HG02798 (cell line): ENCODE results near the gene GUCD1.
"Not testable (repeated sequence)": the region's sequence is repeated elsewhere in the genome, so short reads cannot be mapped to it uniquely, and the experiment has no call there.

Experiments
- ATAC-seq: cut with Tn5 transposase; IDR thresholded peaks from one replicate; pipeline ENCODE4 v1.9.1; 2021; ENCODE audit warnings: mild to moderate bottlenecking; ENCODE audit not compliant: unreplicated experiment, poor library complexity

The GUCD1 gene

GRCh38 chr22:24536089-24536488 lies 18.8 kb downstream of the GUCD1 start:
- ATAC-seq = no peak

DNA sequence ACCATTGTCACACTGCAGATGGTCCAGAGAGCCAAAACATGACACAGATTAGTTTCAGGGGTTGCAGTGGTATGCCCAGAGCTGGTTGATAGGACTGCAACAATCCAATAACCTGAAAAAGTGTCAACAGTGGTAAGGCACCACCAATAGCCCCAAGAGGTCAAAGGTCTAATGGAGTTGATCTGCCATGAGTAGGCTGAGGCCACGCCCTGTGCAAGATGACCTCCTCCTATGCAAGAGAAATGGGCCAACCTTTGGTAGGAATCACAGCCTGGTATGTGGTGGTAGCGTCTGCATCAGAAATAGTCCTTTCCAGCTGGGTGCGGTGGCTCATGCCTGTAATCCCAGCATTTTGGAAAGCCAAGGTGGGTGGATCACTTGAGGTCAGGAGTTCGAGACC lies 19.6 kb downstream of the GUCD1 start:
- ATAC-seq = no peak

DNA sequence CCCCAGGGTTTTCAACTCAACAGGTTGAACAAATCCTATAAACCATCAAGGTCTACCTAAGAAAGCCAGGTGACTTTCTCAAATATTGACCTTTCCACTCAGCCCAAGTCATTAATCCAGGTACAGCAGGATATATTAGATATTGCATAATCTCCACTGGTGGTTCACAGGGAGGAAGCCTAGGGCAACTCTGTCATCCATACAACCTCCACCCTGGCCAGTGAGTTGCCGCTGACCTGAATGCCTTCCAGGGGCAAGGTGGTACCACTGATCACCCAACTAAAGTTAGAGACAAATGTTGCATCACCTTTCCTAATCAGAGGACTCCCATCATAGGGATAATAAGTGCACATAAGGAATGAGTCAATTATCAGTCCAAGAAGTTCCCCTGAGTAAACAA lies 22.9 kb downstream of the GUCD1 start:
- ATAC-seq = no peak

GRCh38 chr22:24530968-24531367 lies 24.0 kb downstream of the GUCD1 start:
- not testable (repeated sequence) for ATAC-seq

- no peak for ATAC-seq
These were observed 25.0 kb downstream of the GUCD1 start for GRCh38 chr22:24529898-24530297.

DNA sequence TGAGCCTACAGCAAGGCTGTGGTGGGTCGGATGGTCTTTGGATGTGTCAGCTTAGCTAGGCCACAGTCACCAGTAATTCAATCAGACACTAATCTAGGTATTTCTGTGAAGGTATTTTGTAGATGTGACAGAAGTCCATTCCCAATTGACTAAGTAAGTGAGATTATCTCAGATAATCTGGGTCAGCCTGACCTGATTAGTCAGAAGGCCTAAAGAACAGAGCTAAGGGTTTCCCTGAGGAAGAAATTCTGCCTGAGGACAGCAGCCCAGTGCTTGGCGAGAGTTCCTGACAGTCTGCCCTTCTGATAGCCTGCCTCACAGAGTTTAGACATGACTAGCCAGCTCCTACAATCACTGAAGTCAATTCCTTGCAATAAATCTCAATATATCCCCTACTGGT lies 28.7 kb downstream of the GUCD1 start:
- ATAC-seq = no peak

- ATAC-seq = no peak
These were observed 29.4 kb downstream of the GUCD1 start for GRCh38 chr22:24525416-24526037.

DNA sequence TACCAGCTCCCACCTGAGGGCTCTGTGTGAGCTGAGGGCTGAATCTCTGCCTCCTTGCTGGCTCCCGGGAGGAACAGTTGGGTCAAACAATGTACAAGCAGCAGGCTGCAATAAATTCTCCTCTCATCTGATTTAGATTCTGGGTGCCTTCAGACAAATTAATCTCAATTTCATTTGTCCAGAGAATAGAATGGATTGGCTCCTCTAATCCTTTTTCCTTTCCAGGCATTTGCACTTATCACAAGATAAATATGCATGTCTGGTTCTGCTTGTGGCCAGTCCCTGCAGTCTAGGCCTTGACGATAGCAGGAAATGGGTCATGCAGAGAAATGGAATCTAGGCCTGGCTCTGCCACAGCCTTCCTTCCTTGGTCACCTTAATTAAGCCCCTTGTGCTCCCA lies 31.1 kb downstream of the GUCD1 start:
- ATAC-seq = no peak

- ATAC-seq = peak; percentile 51
These were observed 33.1 kb downstream of the GUCD1 start for GRCh38 chr22:24521791-24522245.

DNA sequence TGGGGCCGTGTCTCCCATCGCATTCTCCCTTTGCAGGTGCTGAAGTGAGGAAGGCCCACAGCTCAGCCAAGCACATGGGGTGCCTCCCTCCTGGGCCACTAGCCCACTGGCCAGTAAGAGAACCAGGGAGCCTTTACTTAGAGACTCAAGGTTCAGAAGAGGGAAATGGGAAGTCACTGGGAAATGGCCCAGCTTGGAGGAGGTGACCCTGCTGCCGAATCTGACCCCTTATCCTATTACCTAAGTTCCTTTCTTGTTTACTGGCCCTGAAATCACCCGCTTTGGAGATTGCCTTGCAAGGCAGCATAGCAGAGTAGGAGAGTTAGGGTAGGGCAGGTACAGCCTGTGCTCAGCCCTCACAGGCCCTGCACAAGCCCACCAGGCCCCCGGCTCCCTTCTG lies 35.4 kb downstream of the GUCD1 start:
- no peak for ATAC-seq

DNA sequence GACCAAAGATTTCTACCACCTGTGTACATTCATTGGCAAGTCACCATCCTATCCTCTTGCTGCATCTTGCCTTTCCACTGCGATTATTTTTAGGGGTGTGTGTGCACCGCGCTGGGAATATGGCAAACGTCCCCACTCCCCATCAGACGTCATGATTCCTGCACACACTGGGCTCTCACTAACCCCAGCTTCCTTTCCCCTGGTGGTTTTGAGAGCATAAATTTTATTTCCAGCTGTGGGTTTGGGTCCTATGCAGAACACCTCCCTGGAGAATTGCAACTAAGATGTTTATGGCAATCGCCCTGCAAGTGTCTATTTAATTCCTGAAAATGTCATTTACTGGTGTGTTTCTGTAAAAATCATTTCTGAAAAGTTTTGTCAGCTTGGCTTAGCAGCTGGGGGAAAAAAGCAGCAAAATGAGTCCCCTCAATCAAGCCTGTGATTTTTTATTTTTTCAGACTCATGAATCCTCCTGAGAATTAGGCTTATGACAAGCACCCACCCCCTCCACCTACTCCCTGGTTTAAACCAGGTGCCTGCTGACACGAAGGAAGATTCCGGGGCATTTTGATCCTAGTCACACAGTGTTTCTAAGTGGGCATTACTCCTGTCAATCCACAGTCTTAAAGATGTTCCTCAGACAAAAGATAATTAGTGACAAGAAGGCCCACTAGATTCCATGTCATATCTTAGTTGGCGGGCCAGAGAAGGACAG lies 36.0 kb downstream of the GUCD1 start:
- no peak for ATAC-seq

GRCh38 chr22:24518228-24518627 lies 36.7 kb downstream of the GUCD1 start:
- ATAC-seq = no peak

DNA sequence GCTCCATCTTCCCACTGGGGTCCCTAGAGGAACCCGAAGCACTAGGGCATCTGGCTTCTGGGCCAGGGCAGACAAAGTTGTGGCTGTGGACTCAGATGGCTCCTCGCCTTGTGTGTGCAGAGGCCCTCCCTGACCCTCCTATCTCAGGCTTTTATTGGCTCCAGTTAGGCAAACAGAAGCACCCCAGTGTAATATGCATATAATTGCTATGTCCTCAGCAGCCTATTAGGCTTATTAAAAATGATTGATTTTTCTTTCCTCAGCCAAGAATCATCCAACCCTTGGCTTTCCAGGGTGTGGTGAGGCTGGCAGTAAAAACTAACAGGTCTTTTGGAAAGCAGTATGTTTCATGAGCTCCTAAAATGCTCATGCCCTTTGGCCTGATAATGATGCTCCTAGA lies 37.5 kb downstream of the GUCD1 start:
- ATAC-seq = no peak

- ATAC-seq = no peak
These were observed 38.6 kb downstream of the GUCD1 start for GRCh38 chr22:24516301-24516737.

DNA sequence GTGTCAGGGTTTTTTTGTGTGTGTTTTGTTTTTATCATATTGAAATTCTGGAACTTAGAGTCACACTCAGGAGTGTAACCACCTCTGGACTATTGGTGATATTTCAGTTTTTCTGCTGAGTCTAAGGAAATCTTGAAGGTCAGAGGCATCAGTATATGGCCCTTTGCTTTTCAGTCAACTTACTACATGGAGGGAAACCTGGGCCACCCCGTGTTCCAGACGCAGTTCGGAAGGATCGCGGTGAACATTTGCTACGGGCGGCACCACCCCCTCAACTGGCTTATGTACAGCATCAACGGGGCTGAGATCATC lies 40.0 kb downstream of the GUCD1 start:
- ATAC-seq = no peak

DNA sequence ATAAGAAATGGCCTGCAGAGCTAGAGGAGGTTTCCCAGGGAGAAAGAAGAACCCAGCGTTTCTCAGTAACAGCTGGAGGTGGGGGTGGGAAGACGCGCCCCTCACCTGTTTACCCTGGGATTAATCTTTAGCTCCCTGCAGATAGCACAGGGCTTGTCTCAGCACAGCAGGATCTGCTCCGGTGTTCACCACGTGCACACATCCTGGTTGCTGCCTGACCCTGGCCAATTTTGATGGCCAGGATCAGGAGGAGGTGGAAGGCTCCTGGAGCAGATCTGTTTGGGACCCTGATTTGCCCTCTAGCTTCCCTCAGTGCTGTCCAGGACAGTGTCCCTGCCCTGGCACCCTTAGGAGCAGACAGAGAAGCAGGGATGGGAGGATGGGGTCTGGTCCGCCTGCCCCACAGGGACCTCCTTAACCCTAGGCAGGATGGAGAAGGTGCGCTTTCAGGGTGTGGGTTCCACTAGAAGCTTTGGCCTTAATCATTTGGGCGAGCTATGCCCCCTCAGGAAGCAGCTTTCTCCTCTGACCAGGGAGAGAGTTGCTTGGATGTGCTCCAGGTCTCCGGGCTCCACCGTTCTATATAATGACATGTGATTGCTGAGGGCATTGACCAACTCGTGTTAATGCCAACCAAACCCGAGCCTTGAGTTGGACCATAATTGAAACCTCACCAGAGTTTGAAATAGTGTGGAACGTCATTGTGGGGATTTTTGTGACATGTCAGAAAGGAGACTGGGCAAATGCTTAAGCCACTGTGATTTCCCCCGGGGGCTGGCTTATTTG lies 40.5 kb downstream of the GUCD1 start:
- no peak for ATAC-seq

- no peak for ATAC-seq
These were observed 41.3 kb downstream of the GUCD1 start for GRCh38 chr22:24513378-24514240.

DNA sequence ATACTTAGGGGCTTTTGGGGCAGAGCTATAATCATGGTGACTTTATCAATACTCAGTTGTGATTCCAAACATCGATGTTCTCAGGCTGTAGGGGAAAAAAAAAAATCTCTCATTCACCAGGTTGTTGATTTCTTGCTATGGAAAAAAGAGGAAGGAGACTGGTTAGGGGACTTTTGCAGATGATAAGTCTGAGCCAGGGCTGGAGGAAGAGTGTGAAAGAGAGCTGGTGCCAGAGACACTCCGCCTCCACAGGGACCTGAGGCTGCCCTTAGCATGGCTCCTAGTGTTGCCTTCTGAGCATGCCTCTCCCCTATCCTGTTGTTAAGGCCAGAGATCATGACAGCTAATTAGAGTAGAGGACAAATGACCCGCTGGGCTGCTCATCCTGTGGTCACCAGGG lies 42.9 kb downstream of the GUCD1 start:
- no peak for ATAC-seq

- ATAC-seq = no peak
These were observed 44.0 kb downstream of the GUCD1 start for GRCh38 chr22:24510637-24511625.
